ENCODE measurements around the gene CAMK2A.

DNA sequence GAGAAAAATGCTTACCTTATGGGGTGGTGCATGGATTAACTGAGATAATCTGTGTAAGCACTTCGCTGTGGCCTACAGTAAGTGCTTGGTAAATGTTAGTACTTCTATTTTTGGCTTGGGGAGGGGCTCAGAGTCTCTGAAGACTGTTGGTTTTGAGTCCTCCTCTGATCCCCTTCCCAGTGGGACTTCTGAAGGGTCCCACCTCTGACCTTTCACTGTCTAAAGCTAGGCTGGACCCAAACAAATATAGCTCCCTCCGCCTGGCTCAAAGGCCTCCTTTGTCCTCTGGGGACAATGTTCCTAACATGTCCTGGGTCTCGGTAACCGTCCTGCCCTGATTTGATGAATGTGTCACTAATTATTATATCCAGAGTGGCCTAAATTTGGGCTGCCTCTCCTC lies 34.8 kb downstream of the CAMK2A start:
- TF ChIP-seq, protein P1, sequence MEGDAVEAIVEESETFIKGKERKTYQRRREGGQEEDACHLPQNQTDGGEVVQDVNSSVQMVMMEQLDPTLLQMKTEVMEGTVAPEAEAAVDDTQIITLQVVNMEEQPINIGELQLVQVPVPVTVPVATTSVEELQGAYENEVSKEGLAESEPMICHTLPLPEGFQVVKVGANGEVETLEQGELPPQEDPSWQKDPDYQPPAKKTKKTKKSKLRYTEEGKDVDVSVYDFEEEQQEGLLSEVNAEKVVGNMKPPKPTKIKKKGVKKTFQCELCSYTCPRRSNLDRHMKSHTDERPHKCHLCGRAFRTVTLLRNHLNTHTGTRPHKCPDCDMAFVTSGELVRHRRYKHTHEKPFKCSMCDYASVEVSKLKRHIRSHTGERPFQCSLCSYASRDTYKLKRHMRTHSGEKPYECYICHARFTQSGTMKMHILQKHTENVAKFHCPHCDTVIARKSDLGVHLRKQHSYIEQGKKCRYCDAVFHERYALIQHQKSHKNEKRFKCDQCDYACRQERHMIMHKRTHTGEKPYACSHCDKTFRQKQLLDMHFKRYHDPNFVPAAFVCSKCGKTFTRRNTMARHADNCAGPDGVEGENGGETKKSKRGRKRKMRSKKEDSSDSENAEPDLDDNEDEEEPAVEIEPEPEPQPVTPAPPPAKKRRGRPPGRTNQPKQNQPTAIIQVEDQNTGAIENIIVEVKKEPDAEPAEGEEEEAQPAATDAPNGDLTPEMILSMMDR (IDR thresholded peaks at IDR 0.05; ENCODE audit: insufficient read depth, low read length, poor library complexity, severe bottlenecking), result no peak
- no peak for TF ChIP-seq EZH2phosphoT487 (conservative IDR thresholded peaks at IDR 0.05; ENCODE audit: low read length)
